ENCODE results near the gene ACAN. TPM values are rescaled to one million over a fixed set of nuclear protein-coding genes. Genes with fewer than 3 reads are reported as not detected.

Gene ACAN
- total and polyA plus RNA-seq, 9 of the 15 experiments (the other 6 are each of a cell fraction or from before 2014, with no cell fraction given) = not detected

- Histone ChIP-seq H2AFZ (ENCODE audit: low read depth, low read length) (no peak overlapping the region), H3K4me1 (replicated peaks in 1 of 2; ENCODE audit: control insufficient read depth in 2 of 2, insufficient read depth in 2 of 2, low read length in 2 of 2) (peaks cover 0 to 3% of the 10 kb centered on the region in 2 experiments; a peak in 2 of 5 replicates), H3K79me2 (ENCODE audit: control insufficient read depth, insufficient read depth, low read length) (no peaks in the 10 kb centered on the region), H3K9me1 (ENCODE audit: control insufficient read depth, insufficient read depth, low read length) (no peaks in the 10 kb centered on the region), H4K20me1 (replicated peaks; ENCODE audit: control insufficient read depth, insufficient read depth, low read length) (no peaks in the 10 kb centered on the region), H3K27ac (ENCODE audit: extremely low read depth, low read depth, low read length) (no peak overlapping the region), H3K27me3 (ENCODE audit: control insufficient read depth in 2 of 2, insufficient read depth in 2 of 2, low read length in 2 of 2) (peaks cover 8 to 15% of the 10 kb centered on the region in 2 experiments), H3K9me3 (replicated peaks; ENCODE audit: control insufficient read depth, insufficient read depth, low read depth, low read length) (no peaks in the 10 kb centered on the region), H3K36me3 (ENCODE audit: control insufficient read depth, insufficient read depth, low read length) (no peaks in the 10 kb centered on the region), H3K4me3 (no peak overlapping the region), H3K4me2 (ENCODE audit: insufficient read depth, low read length) (no peak overlapping the region), H3K9ac (ENCODE audit: insufficient read depth in 1 of 2, low read depth in 2 of 2, low read length in 2 of 2) (no peak overlapping the region)
- 0% methylated on average over 6 of the region's 6 CpGs for WGBS (ENCODE audit: insufficient coverage, low coverage, missing lambda C conversion rate)
- intact Hi-C loops (cut with micrococcal nuclease) (no loop called here), in situ Hi-C loops (cut with MboI) (no loop called here)
- DNase-seq (ENCODE audit: extremely low read depth in 1 of 4, low spot score in 3 of 4) = no peak
- no peak for TF ChIP-seq MBD2 (IDR thresholded peaks at IDR 0.05; ENCODE audit: borderline replicate concordance, low read depth)
- no peak for TF ChIP-seq RCOR1 (IDR thresholded peaks at IDR 0.05; ENCODE audit: borderline replicate concordance in 1 of 2, low read depth in 2 of 2, low read length in 2 of 2)
- TF ChIP-seq ZBTB1 (CRISPR knock-in tag; IDR thresholded peaks at IDR 0.05; ENCODE audit: borderline replicate concordance, low read depth) = no peak
- no peak for TF ChIP-seq NRF1 (conservative IDR thresholded peaks at IDR 0.05 in 1 of 2, IDR thresholded peaks at IDR 0.05 in 1 of 2)
- no peak for TF ChIP-seq RFX1 (IDR thresholded peaks at IDR 0.05)
- ChIA-PET CTCF (ENCODE audit: low intra/inter-chr PET ratio) (no interaction called here), POLR2A (interaction anchor here (0.6 kb wide), 1 partner anchor 27 kb away, joined by 3 read pairs; no protein-coding TSS in a partner anchor)
- FAIRE-seq = no peak
- no TSS peak for BruUV-seq (replicated peaks)
- ATAC-seq = no peak
Measured at GRCh38 chr15:88810446-88810845, 7.2 kb downstream of the ACAN start.

DNA sequence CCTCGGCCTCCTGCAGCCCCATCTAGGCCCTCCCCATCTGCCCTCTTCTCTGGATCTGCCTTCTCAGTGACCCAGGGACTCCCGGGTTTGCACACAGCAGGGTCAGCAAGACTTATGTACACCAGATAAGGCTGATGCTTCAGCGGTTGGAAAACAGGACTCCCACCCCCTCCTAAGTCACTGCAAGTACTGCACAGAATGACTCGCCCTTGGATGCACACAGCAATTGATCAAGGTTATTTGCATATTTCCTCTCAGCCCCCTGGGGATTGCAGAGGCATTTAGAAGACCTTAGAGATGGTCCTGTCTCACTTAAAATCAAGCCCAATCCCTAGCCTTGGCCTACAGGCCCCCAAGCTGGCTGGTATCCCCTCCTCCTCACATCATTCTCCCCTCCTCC, 8.9 kb downstream of the ACAN start:
- H3K4me2 ChIP-seq (ENCODE audit: insufficient read depth, low read length) = no peak overlapping the region
- no peak for FAIRE-seq
- H4K20me1 ChIP-seq (replicated peaks; ENCODE audit: control insufficient read depth, insufficient read depth, low read length) = no peaks in the 10 kb centered on the region
- no peaks in the 10 kb centered on the region for H3K36me3 ChIP-seq (ENCODE audit: control insufficient read depth, insufficient read depth, low read length)
- H3K9me3 ChIP-seq (replicated peaks; ENCODE audit: control insufficient read depth, insufficient read depth, low read depth, low read length) = no peaks in the 10 kb centered on the region
- in situ Hi-C loops (cut with MboI) (no loop called here), intact Hi-C loops (cut with micrococcal nuclease) (no loop called here)
- ChIA-PET CTCF (ENCODE audit: low intra/inter-chr PET ratio) (no interaction called here), POLR2A (interaction anchor here (0.6 kb wide), 1 partner anchor 64 kb away, joined by 3 read pairs; no protein-coding TSS in a partner anchor)
- TF ChIP-seq ASH1L (IDR thresholded peaks at IDR 0.05; ENCODE audit: borderline replicate concordance, low read depth, partially characterized antibody) = no peak
- TF ChIP-seq SRSF9 (IDR thresholded peaks at IDR 0.05; ENCODE audit: borderline replicate concordance, low read depth, low read length) = no peak
- TF ChIP-seq ELF4 (CRISPR knock-in tag; IDR thresholded peaks at IDR 0.05) = no peak
- no peak for TF ChIP-seq ZNF133 (CRISPR knock-in tag; IDR thresholded peaks at IDR 0.05)
- TF ChIP-seq HNRNPLL (IDR thresholded peaks at IDR 0.05; ENCODE audit: low read depth, low read length, poor library complexity, severe bottlenecking) = no peak
- no peak for TF ChIP-seq GTF2E2 (tag; IDR thresholded peaks at IDR 0.05)
- TF ChIP-seq GATAD2B (IDR thresholded peaks at IDR 0.05; ENCODE audit: borderline replicate concordance) = no peak
- WGBS (ENCODE audit: insufficient coverage, low coverage, missing lambda C conversion rate) = 0% methylated on average over 4 of the region's 4 CpGs
- no TSS peak for BruUV-seq (replicated peaks)
- DNase-seq (ENCODE audit: extremely low read depth in 1 of 4, low spot score in 3 of 4) = no peak
- H3K9me1 ChIP-seq (ENCODE audit: control insufficient read depth, insufficient read depth, low read length) = no peaks in the 10 kb centered on the region
- no peak overlapping the region for H3K9ac ChIP-seq (ENCODE audit: insufficient read depth in 1 of 2, low read depth in 2 of 2, low read length in 2 of 2)
- H3K4me1 ChIP-seq (replicated peaks in 1 of 2; ENCODE audit: control insufficient read depth in 2 of 2, insufficient read depth in 2 of 2, low read length in 2 of 2) = peaks cover 0 to 3% of the 10 kb centered on the region in 2 experiments; a peak in 1 of 5 replicates
- H3K27me3 ChIP-seq (ENCODE audit: control insufficient read depth in 2 of 2, insufficient read depth in 2 of 2, low read length in 2 of 2) = peaks cover 4 to 12% of the 10 kb centered on the region in 2 experiments
- H3K4me3 ChIP-seq = no peak overlapping the region
- no peak for ATAC-seq
- H3K79me2 ChIP-seq (ENCODE audit: control insufficient read depth, insufficient read depth, low read length) = no peaks in the 10 kb centered on the region
- H2AFZ ChIP-seq (ENCODE audit: low read depth, low read length) = no peak overlapping the region
- H3K27ac ChIP-seq (ENCODE audit: extremely low read depth, low read depth, low read length) = no peak overlapping the region

Measured in K562 (cell line).